HCT116 (cell line): ENCODE measurements around the gene WNT9B. TPM values are rescaled to one million over a fixed set of nuclear protein-coding genes. Genes with fewer than 3 reads are reported as not detected.

Experiments used
- ATAC-seq: fragments of 200-7000 bp; cut with Tn5 transposase; 2 replicates; pipeline ENCODE4 v1.9.1; 2020; ENCODE audit warnings: mild to moderate bottlenecking, moderate library complexity
- BruUV-seq: library from RNA; stranded (reverse); fragments of 400-500 nt; replicated peaks from 2 replicates; lab custom pipeline; 2021; lab: Mats Ljungman, UMichigan
- CTCF ChIA-PET: fragments of 300-600 bp; sonication (Branson Sonifier 250); formaldehyde crosslinking; loops from one replicate; lab custom pipeline; 2021; ENCODE audit warnings: antibody characterized with exemption; lab: Charles Lee
- POLR2A ChIA-PET: fragments of 300-600, 350-600 bp; sonication (Branson Sonifier 250); formaldehyde crosslinking; loops from one replicate; lab custom pipeline; 2021; ENCODE audit warnings: antibody characterized with exemption; lab: Charles Lee
- RAD21 ChIA-PET, 2 experiments: fragments of 300-600 bp; sonication (Branson Sonifier 250); formaldehyde crosslinking; loops; one replicate each; lab custom pipeline; 2023; ENCODE audit warnings: low total read pairs in 2 of 2; ENCODE audit not compliant: uncharacterized antibody in 2 of 2, unreplicated experiment in 2 of 2, low non-redundant PET in 1 of 2; lab: Charles Lee
- DNase-seq: peaks from one replicate; pipeline ENCODE4 v3.0.0-alpha.2; 2010; ENCODE audit warnings: low read depth, low spot score
- H2AFZ ChIP-seq: fragments of 200-600 bp; shearing (Covaris generic), sonication (generic); 2 replicates; pipeline ENCODE4 v1.6.1; 2017; ENCODE audit warnings: low read depth, mixed run types, mixed read lengths, antibody characterized with exemption, low read length; ENCODE audit not compliant: poor library complexity, severe bottlenecking
- H3K27ac ChIP-seq: 2 replicates; pipeline ENCODE4 v1.5.1; 2012; ENCODE audit warnings: low read depth, low read length
- H3K27me3 ChIP-seq: fragments of 200-600 bp; sonication (generic); 2 replicates; pipeline ENCODE4 v1.6.1; 2016; ENCODE audit warnings: mixed run types, low read length, mixed read lengths; ENCODE audit not compliant: insufficient read depth
- H3K36me3 ChIP-seq, 2 experiments: fragments of 200-500 bp in 1 of 2; fragments of 200-600 bp in 1 of 2; sonication (Bioruptor generic) in 1 of 2; sonication (generic) in 1 of 2; 2 replicates each; pipeline versions ENCODE4 v1.5.1 to v1.6.1; 2014 to 2016; ENCODE audit warnings: low read length in 2 of 2, inconsistent platforms in 1 of 2, mixed read lengths in 1 of 2, mixed run types in 1 of 2; ENCODE audit not compliant: insufficient read depth in 2 of 2, control insufficient read depth in 1 of 2
- H3K4me1 ChIP-seq, 2 experiments: fragments of 200-600 bp in 1 of 2; sonication (generic) in 1 of 2; 2 replicates each; pipeline versions ENCODE4 v1.5.1 to v1.6.1; 2012 to 2017; ENCODE audit warnings: low read length in 2 of 2, inconsistent platforms in 1 of 2, mild to moderate bottlenecking in 1 of 2, mixed read lengths in 1 of 2, mixed run types in 1 of 2, moderate library complexity in 1 of 2; ENCODE audit not compliant: insufficient read depth in 2 of 2, control insufficient read depth in 1 of 2
- H3K4me2 ChIP-seq: fragments of 200-600 bp; sonication (generic); 2 replicates; pipeline ENCODE4 v1.6.1; 2017; ENCODE audit warnings: mixed run types, low read length, mixed read lengths
- H3K4me3 ChIP-seq, 2 experiments: fragments of 200-600 bp in 1 of 2; sonication (generic) in 1 of 2; replicated peaks in 1 of 2; 2 replicates each; pipeline ENCODE4 v1.5.1; 2011 to 2016; ENCODE audit warnings: low read length in 2 of 2, control low read depth in 1 of 2, low read depth in 1 of 2, mild to moderate bottlenecking in 1 of 2, mixed read lengths in 1 of 2, mixed run types in 1 of 2
- H3K79me2 ChIP-seq: fragments of 200-600 bp; sonication (generic); 2 replicates; pipeline ENCODE4 v1.6.1; 2017; ENCODE audit warnings: mild to moderate bottlenecking, mixed run types, low read length, moderate library complexity, mixed read lengths; ENCODE audit not compliant: insufficient read depth
- H3K9ac ChIP-seq: fragments of 200-600 bp; sonication (generic); 2 replicates; pipeline ENCODE4 v1.6.1; 2016; ENCODE audit warnings: low read length, mixed read lengths
- H3K9me2 ChIP-seq: fragments of 200-600 bp; sonication (generic), shearing (Covaris generic); 2 replicates; pipeline ENCODE4 v1.6.1; 2017; ENCODE audit warnings: mixed run types, mild to moderate bottlenecking, moderate library complexity; ENCODE audit not compliant: insufficient read depth
- H3K9me3 ChIP-seq, 2 experiments: fragments of 200-500 bp in 1 of 2; fragments of 200-600 bp in 1 of 2; sonication (Bioruptor generic) in 1 of 2; sonication (generic) in 1 of 2; 2 replicates each; pipeline ENCODE4 v1.6.1; 2014 to 2017; ENCODE audit warnings: low read length in 2 of 2, mixed read lengths in 2 of 2, inconsistent platforms in 1 of 2, low read depth in 1 of 2, mild to moderate bottlenecking in 1 of 2, mixed run types in 1 of 2, moderate library complexity in 1 of 2; ENCODE audit not compliant: control insufficient read depth in 1 of 2, insufficient read depth in 1 of 2
- H4K20me1 ChIP-seq: fragments of 200-600 bp; sonication (generic), shearing (Covaris generic); 2 replicates; pipeline ENCODE4 v1.6.1; 2017; ENCODE audit warnings: mixed run types, mild to moderate bottlenecking, moderate library complexity; ENCODE audit not compliant: insufficient read depth
- EGR1 ChIP-seq: IDR thresholded peaks from 2 replicates; pipeline ENCODE4 v1.6.1; 2012; ENCODE audit warnings: low read depth
- EZH2phosphoT487 ChIP-seq: fragments of 200-600 bp; IDR thresholded peaks from 2 replicates; pipeline ENCODE4 v1.6.1; 2018; ENCODE audit warnings: antibody characterized with exemption, borderline replicate concordance
- YY1 ChIP-seq: IDR thresholded peaks from 2 replicates; pipeline ENCODE4 v1.6.1; 2011; ENCODE audit warnings: low read length, low read depth, moderate library complexity, mild to moderate bottlenecking; ENCODE audit not compliant: insufficient replicate concordance; ENCODE audit errors: extremely low read depth
- ZBTB33 ChIP-seq: IDR thresholded peaks from 2 replicates; pipeline ENCODE4 v1.6.1; 2011; ENCODE audit warnings: mild to moderate bottlenecking, low read length, moderate library complexity; ENCODE audit not compliant: insufficient replicate concordance; ENCODE audit errors: extremely low read depth
- intact Hi-C: fragments of 100-400 bp; cut with micrococcal nuclease; formaldehyde crosslinking; loops from 2 replicates; pipeline ENCODE4 v1.10.0; 2022
- total RNA-seq: library from RNA; stranded (reverse); gene quantifications from one replicate; pipeline ENCODE4 v1.2.1, GENCODE V29; 2021; ENCODE audit not compliant: unreplicated experiment

Gene WNT9B
- total RNA-seq, 1 experiment from 2014 or later: not detected

DNA sequence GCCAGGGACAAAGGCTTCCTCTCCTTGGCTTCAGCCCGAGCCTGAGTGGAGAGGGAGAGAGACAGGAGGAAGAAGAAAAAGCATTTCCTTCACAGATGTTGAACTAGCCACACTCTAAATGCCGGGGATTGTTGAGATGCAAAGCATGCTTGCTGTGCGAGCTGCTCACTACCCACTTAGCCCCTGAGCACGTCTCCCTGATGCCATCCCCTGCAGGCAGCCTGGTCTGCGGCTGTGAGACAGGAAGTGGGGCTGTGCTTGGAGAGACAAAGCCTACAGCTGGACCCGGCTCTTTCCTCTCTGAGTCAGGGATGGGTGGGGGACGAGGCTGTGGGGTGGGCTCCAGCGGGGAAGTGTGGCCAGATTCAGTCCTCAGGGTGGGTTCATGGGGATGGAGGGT is 13.7 kb downstream of the WNT9B start:
- Histone ChIP-seq H3K4me2 (no peak overlapping the region), H3K79me2 (no peaks in the 10 kb centered on the region), H3K9ac (no peak overlapping the region), H3K4me3 (no peak overlapping the region), H4K20me1 (no peaks in the 10 kb centered on the region), H3K4me1 (no peaks in the 10 kb centered on the region), H3K36me3 (no peaks in the 10 kb centered on the region), H3K9me2 (no peaks in the 10 kb centered on the region), H3K27me3 (no peaks in the 10 kb centered on the region), H3K9me3 (no peaks in the 10 kb centered on the region), H2AFZ (no peak overlapping the region), H3K27ac (no peak overlapping the region)
- CTCF ChIA-PET: interaction anchor here (1.2 kb wide), 1 partner anchor 11 kb away, joined by 5 read pairs; no protein-coding TSS in a partner anchor
- POLR2A ChIA-PET: no interaction called here
- RAD21 ChIA-PET: interaction anchor here in 1 of 2 experiments (0.6 kb wide), 1 partner anchor 40 kb away, joined by 3 read pairs; no protein-coding TSS in a partner anchor
- BruUV-seq: no TSS peak
- intact Hi-C loops: no loop called here
- DNase-seq (no peak), ATAC-seq (no peak)
- TF ChIP-seq EGR1: no peak

GRCh38 chr17:46866325-46866724 is 14.9 kb downstream of the WNT9B start:
- Histone ChIP-seq H3K27ac (no peak overlapping the region), H3K36me3 (no peaks in the 10 kb centered on the region), H2AFZ (no peak overlapping the region), H3K4me3 (no peak overlapping the region), H3K79me2 (no peaks in the 10 kb centered on the region), H3K4me2 (no peak overlapping the region), H3K27me3 (no peaks in the 10 kb centered on the region), H3K9me3 (no peaks in the 10 kb centered on the region), H4K20me1 (no peaks in the 10 kb centered on the region), H3K4me1 (no peaks in the 10 kb centered on the region), H3K9me2 (no peaks in the 10 kb centered on the region), H3K9ac (no peak overlapping the region)
- no peak for ATAC-seq
- intact Hi-C loops: no loop called here
- BruUV-seq: no TSS peak
- RAD21 ChIA-PET: no interaction called here
- no peak for DNase-seq
- POLR2A ChIA-PET: no interaction called here
- CTCF ChIA-PET: interaction anchor here (1.3 kb wide), 1 partner anchor 10 kb away, joined by 5 read pairs; no protein-coding TSS in a partner anchor
- no peak for TF ChIP-seq EGR1
- no peak for TF ChIP-seq EZH2phosphoT487
- no peak for TF ChIP-seq YY1
- no peak for TF ChIP-seq ZBTB33
